HCT116 (cell line): ENCODE results near the gene CFAP221. TPM values are rescaled to one million over a fixed set of nuclear protein-coding genes. Genes with fewer than 3 reads are reported as not detected.

ENCODE experiments used
- ATAC-seq: fragments of 200-7000 bp; cut with Tn5 transposase; 2 replicates; pipeline ENCODE4 v1.9.1; 2020; ENCODE audit warnings: mild to moderate bottlenecking, moderate library complexity
- BruUV-seq: library from RNA; stranded (reverse); fragments of 400-500 nt; replicated peaks from 2 replicates; lab custom pipeline; 2021; lab: Mats Ljungman, UMichigan
- CTCF ChIA-PET: fragments of 300-600 bp; sonication (Branson Sonifier 250); formaldehyde crosslinking; loops from one replicate; lab custom pipeline; 2021; ENCODE audit warnings: antibody characterized with exemption; lab: Charles Lee
- POLR2A ChIA-PET: fragments of 300-600, 350-600 bp; sonication (Branson Sonifier 250); formaldehyde crosslinking; loops from one replicate; lab custom pipeline; 2021; ENCODE audit warnings: antibody characterized with exemption; lab: Charles Lee
- RAD21 ChIA-PET, 2 experiments: fragments of 300-600 bp; sonication (Branson Sonifier 250); formaldehyde crosslinking; loops; one replicate each; lab custom pipeline; 2023; ENCODE audit warnings: low total read pairs in 2 of 2; ENCODE audit not compliant: uncharacterized antibody in 2 of 2, unreplicated experiment in 2 of 2, low non-redundant PET in 1 of 2; lab: Charles Lee
- DNase-seq: peaks from one replicate; pipeline ENCODE4 v3.0.0-alpha.2; 2010; ENCODE audit warnings: low read depth, low spot score
- H2AFZ ChIP-seq: fragments of 200-600 bp; shearing (Covaris generic), sonication (generic); 2 replicates; pipeline ENCODE4 v1.6.1; 2017; ENCODE audit warnings: low read depth, mixed run types, mixed read lengths, antibody characterized with exemption, low read length; ENCODE audit not compliant: poor library complexity, severe bottlenecking
- H3K27ac ChIP-seq: 2 replicates; pipeline ENCODE4 v1.5.1; 2012; ENCODE audit warnings: low read depth, low read length
- H3K27me3 ChIP-seq: fragments of 200-600 bp; sonication (generic); 2 replicates; pipeline ENCODE4 v1.6.1; 2016; ENCODE audit warnings: mixed run types, low read length, mixed read lengths; ENCODE audit not compliant: insufficient read depth
- H3K36me3 ChIP-seq, 2 experiments: fragments of 200-500 bp in 1 of 2; fragments of 200-600 bp in 1 of 2; sonication (Bioruptor generic) in 1 of 2; sonication (generic) in 1 of 2; 2 replicates each; pipeline versions ENCODE4 v1.5.1 to v1.6.1; 2014 to 2016; ENCODE audit warnings: low read length in 2 of 2, inconsistent platforms in 1 of 2, mixed read lengths in 1 of 2, mixed run types in 1 of 2; ENCODE audit not compliant: insufficient read depth in 2 of 2, control insufficient read depth in 1 of 2
- H3K4me1 ChIP-seq, 2 experiments: fragments of 200-600 bp in 1 of 2; sonication (generic) in 1 of 2; 2 replicates each; pipeline versions ENCODE4 v1.5.1 to v1.6.1; 2012 to 2017; ENCODE audit warnings: low read length in 2 of 2, inconsistent platforms in 1 of 2, mild to moderate bottlenecking in 1 of 2, mixed read lengths in 1 of 2, mixed run types in 1 of 2, moderate library complexity in 1 of 2; ENCODE audit not compliant: insufficient read depth in 2 of 2, control insufficient read depth in 1 of 2
- H3K4me2 ChIP-seq: fragments of 200-600 bp; sonication (generic); 2 replicates; pipeline ENCODE4 v1.6.1; 2017; ENCODE audit warnings: mixed run types, low read length, mixed read lengths
- H3K4me3 ChIP-seq, 2 experiments: fragments of 200-600 bp in 1 of 2; sonication (generic) in 1 of 2; replicated peaks in 1 of 2; 2 replicates each; pipeline ENCODE4 v1.5.1; 2011 to 2016; ENCODE audit warnings: low read length in 2 of 2, control low read depth in 1 of 2, low read depth in 1 of 2, mild to moderate bottlenecking in 1 of 2, mixed read lengths in 1 of 2, mixed run types in 1 of 2
- H3K79me2 ChIP-seq: fragments of 200-600 bp; sonication (generic); 2 replicates; pipeline ENCODE4 v1.6.1; 2017; ENCODE audit warnings: mild to moderate bottlenecking, mixed run types, low read length, moderate library complexity, mixed read lengths; ENCODE audit not compliant: insufficient read depth
- H3K9ac ChIP-seq: fragments of 200-600 bp; sonication (generic); 2 replicates; pipeline ENCODE4 v1.6.1; 2016; ENCODE audit warnings: low read length, mixed read lengths
- H3K9me2 ChIP-seq: fragments of 200-600 bp; sonication (generic), shearing (Covaris generic); 2 replicates; pipeline ENCODE4 v1.6.1; 2017; ENCODE audit warnings: mixed run types, mild to moderate bottlenecking, moderate library complexity; ENCODE audit not compliant: insufficient read depth
- H3K9me3 ChIP-seq, 2 experiments: fragments of 200-500 bp in 1 of 2; fragments of 200-600 bp in 1 of 2; sonication (Bioruptor generic) in 1 of 2; sonication (generic) in 1 of 2; 2 replicates each; pipeline ENCODE4 v1.6.1; 2014 to 2017; ENCODE audit warnings: low read length in 2 of 2, mixed read lengths in 2 of 2, inconsistent platforms in 1 of 2, low read depth in 1 of 2, mild to moderate bottlenecking in 1 of 2, mixed run types in 1 of 2, moderate library complexity in 1 of 2; ENCODE audit not compliant: control insufficient read depth in 1 of 2, insufficient read depth in 1 of 2
- H4K20me1 ChIP-seq: fragments of 200-600 bp; sonication (generic), shearing (Covaris generic); 2 replicates; pipeline ENCODE4 v1.6.1; 2017; ENCODE audit warnings: mixed run types, mild to moderate bottlenecking, moderate library complexity; ENCODE audit not compliant: insufficient read depth
- CBX3 ChIP-seq: IDR thresholded peaks from 2 replicates; pipeline ENCODE4 v1.6.1; 2012; ENCODE audit warnings: low read depth
- EZH2phosphoT487 ChIP-seq: fragments of 200-600 bp; IDR thresholded peaks from 2 replicates; pipeline ENCODE4 v1.6.1; 2018; ENCODE audit warnings: antibody characterized with exemption, borderline replicate concordance
- FOSL1 ChIP-seq: IDR thresholded peaks from 2 replicates; pipeline ENCODE4 v1.6.1; 2012; ENCODE audit warnings: low read depth
- JUND ChIP-seq: IDR thresholded peaks from 2 replicates; pipeline ENCODE4 v1.6.1; 2012
- MAX ChIP-seq: IDR thresholded peaks from 2 replicates; pipeline ENCODE4 v1.6.1; 2012
- POLR2AphosphoS5 ChIP-seq: IDR thresholded peaks from 2 replicates; pipeline ENCODE4 v1.6.1; 2011; ENCODE audit warnings: mild to moderate bottlenecking, low read depth, low read length, moderate library complexity
- RAD21 ChIP-seq: IDR thresholded peaks from 2 replicates; pipeline ENCODE4 v1.6.1; 2012; ENCODE audit warnings: low read depth, mild to moderate bottlenecking
- SIN3A ChIP-seq: IDR thresholded peaks from 2 replicates; pipeline ENCODE4 v1.6.1; 2012; ENCODE audit warnings: low read depth
- YY1 ChIP-seq: IDR thresholded peaks from 2 replicates; pipeline ENCODE4 v1.6.1; 2011; ENCODE audit warnings: low read length, low read depth, moderate library complexity, mild to moderate bottlenecking; ENCODE audit not compliant: insufficient replicate concordance; ENCODE audit errors: extremely low read depth
- intact Hi-C: fragments of 100-400 bp; cut with micrococcal nuclease; formaldehyde crosslinking; loops from 2 replicates; pipeline ENCODE4 v1.10.0; 2022
- total RNA-seq: library from RNA; stranded (reverse); gene quantifications from one replicate; pipeline ENCODE4 v1.2.1, GENCODE V29; 2021; ENCODE audit not compliant: unreplicated experiment

The CFAP221 gene
- total RNA-seq, 1 experiment from 2014 or later: 0.96 TPM

GRCh38 chr2:119599384-119599783, 55.1 kb downstream of the CFAP221 start:
- no peak for ATAC-seq
- no TSS peak for BruUV-seq
- Histone ChIP-seq H3K27me3 (no peaks in the 10 kb centered on the region), H2AFZ (no peak overlapping the region), H4K20me1 (no peaks in the 10 kb centered on the region), H3K27ac (no peak overlapping the region), H3K4me3 (no peak overlapping the region), H3K9ac (no peak overlapping the region), H3K4me2 (no peak overlapping the region), H3K9me3 (no peaks in the 10 kb centered on the region), H3K9me2 (no peaks in the 10 kb centered on the region), H3K79me2 (no peaks in the 10 kb centered on the region), H3K36me3 (no peaks in the 10 kb centered on the region), H3K4me1 (peaks cover 0 to 6% of the 10 kb centered on the region in 2 experiments; a peak in 2 of 4 replicates)
- CTCF ChIA-PET: no interaction called here
- RAD21 ChIA-PET: no interaction called here
- POLR2A ChIA-PET: no interaction called here
- TF ChIP-seq MAX (no peak), JUND (no peak), CBX3 (no peak), RAD21 (no peak), YY1 (no peak), EZH2phosphoT487 (no peak)
- no peak for DNase-seq
- intact Hi-C loops: no loop called here

GRCh38 chr2:119605096-119605495, 60.8 kb downstream of the CFAP221 start:
- Histone ChIP-seq H4K20me1 (no peaks in the 10 kb centered on the region), H3K27ac (no peak overlapping the region), H3K4me3 (no peak overlapping the region), H3K4me2 (no peak overlapping the region), H3K9ac (no peak overlapping the region), H3K27me3 (no peaks in the 10 kb centered on the region), H3K36me3 (no peaks in the 10 kb centered on the region), H3K4me1 (peaks cover 0 to 9% of the 10 kb centered on the region in 2 experiments; a peak in 2 of 4 replicates), H3K79me2 (no peaks in the 10 kb centered on the region), H2AFZ (no peak overlapping the region), H3K9me2 (no peaks in the 10 kb centered on the region), H3K9me3 (no peaks in the 10 kb centered on the region)
- DNase-seq: no peak
- no peak for ATAC-seq
- TF ChIP-seq POLR2AphosphoS5 (no peak), SIN3A (no peak), FOSL1 (no peak)
- BruUV-seq: no TSS peak
- intact Hi-C loops: no loop called here
- RAD21 ChIA-PET: no interaction called here
- CTCF ChIA-PET: no interaction called here
- POLR2A ChIA-PET: no interaction called here
